KMS-11 (cell line): ENCODE results near the gene FOXF2.

Source experiments
- H2AFZ ChIP-seq: fragments of 200-600 bp; sonication (generic); 2 replicates; pipeline ENCODE4 v1.6.1; 2016; ENCODE audit warnings: antibody characterized with exemption, mixed run types, low read depth
- H3K27ac ChIP-seq: fragments of 200-600 bp; sonication (generic); 2 replicates; pipeline ENCODE4 v1.6.1; 2016; ENCODE audit warnings: mild to moderate bottlenecking, mixed run types
- H3K27me3 ChIP-seq: fragments of 200-600 bp; sonication (generic); 2 replicates; pipeline ENCODE4 v1.6.1; 2017; ENCODE audit warnings: mild to moderate bottlenecking, low read depth, mixed run types, moderate library complexity; ENCODE audit not compliant: insufficient read depth
- H3K36me3 ChIP-seq: fragments of 200-600 bp; sonication (generic); 2 replicates; pipeline ENCODE4 v1.6.1; 2017; ENCODE audit warnings: mild to moderate bottlenecking, mixed run types; ENCODE audit not compliant: insufficient read depth
- H3K4me1 ChIP-seq: fragments of 200-600 bp; sonication (generic); 2 replicates; pipeline ENCODE4 v1.6.1; 2016; ENCODE audit warnings: mild to moderate bottlenecking, low read depth, mixed run types; ENCODE audit not compliant: poor library complexity, severe bottlenecking
- H3K4me2 ChIP-seq: fragments of 200-600 bp; sonication (generic); 2 replicates; pipeline ENCODE4 v1.7.0; 2016; ENCODE audit warnings: mild to moderate bottlenecking, mixed run types
- H3K4me3 ChIP-seq: fragments of 200-600 bp; sonication (generic); IDR thresholded peaks from 2 replicates; pipeline ENCODE4 v1.6.1; 2017; ENCODE audit warnings: low read depth, low read length, mixed read lengths; ENCODE audit not compliant: insufficient read depth
- H3K79me2 ChIP-seq: fragments of 200-600 bp; sonication (generic); 2 replicates; pipeline ENCODE4 v1.6.1; 2016; ENCODE audit warnings: low read depth, mixed run types; ENCODE audit not compliant: insufficient read depth
- H3K9ac ChIP-seq: fragments of 200-600 bp; sonication (generic); 2 replicates; pipeline ENCODE4 v1.6.1; 2016; ENCODE audit warnings: mild to moderate bottlenecking, mixed run types
- H4K20me1 ChIP-seq: fragments of 200-600 bp; sonication (generic); 2 replicates; pipeline ENCODE4 v1.6.1; 2016; ENCODE audit warnings: mild to moderate bottlenecking, mixed run types; ENCODE audit not compliant: insufficient read depth
- CTCF ChIP-seq: fragments of 200-600 bp; sonication (generic); conservative IDR thresholded peaks from 2 replicates; pipeline ENCODE4 v1.6.1; 2017; ENCODE audit warnings: low read depth, mild to moderate bottlenecking, antibody characterized with exemption, low read length, moderate library complexity, mixed read lengths

FOXF2 gene

GRCh38 chr6:1385129-1386037, 4.0 kb upstream of the FOXF2 start:
- no peak overlapping the region for H2AFZ ChIP-seq
- H3K36me3 ChIP-seq: no peaks in the 10 kb centered on the region
- no peak overlapping the region for H3K9ac ChIP-seq
- no peaks in the 10 kb centered on the region for H4K20me1 ChIP-seq
- TF ChIP-seq CTCF: no peak
- no peak overlapping the region for H3K4me3 ChIP-seq
- no peak overlapping the region for H3K27ac ChIP-seq
- H3K4me2 ChIP-seq: no peak overlapping the region
- H3K4me1 ChIP-seq: no peaks in the 10 kb centered on the region
- H3K79me2 ChIP-seq: no peaks in the 10 kb centered on the region
- H3K27me3 ChIP-seq: peaks cover 8% of the 10 kb centered on the region; the same call in 1 of the 2 replicates

- no peaks in the 10 kb centered on the region for H4K20me1 ChIP-seq
- H3K4me2 ChIP-seq: no peak overlapping the region
- no peaks in the 10 kb centered on the region for H3K4me1 ChIP-seq
- no peaks in the 10 kb centered on the region for H3K36me3 ChIP-seq
- 0 out of 2 replicates have a peak, but pooled peaks cover under 1% of the 10 kb centered on the region for H3K27me3 ChIP-seq
- no peak overlapping the region for H2AFZ ChIP-seq
- no peaks in the 10 kb centered on the region for H3K79me2 ChIP-seq
- no peak overlapping the region for H3K9ac ChIP-seq
- H3K27ac ChIP-seq: no peak overlapping the region
- H3K4me3 ChIP-seq: no peak overlapping the region
- no peak for TF ChIP-seq CTCF
Measured at GRCh38 chr6:1386038-1386709, 3.2 kb upstream of the FOXF2 start.

GRCh38 chr6:1387538-1387875, 1.9 kb upstream of the FOXF2 start:
- Histone ChIP-seq H3K27me3 (no peaks in the 10 kb centered on the region), H3K36me3 (no peaks in the 10 kb centered on the region), H3K9ac (no peak overlapping the region), H3K27ac (no peak overlapping the region), H3K4me1 (no peaks in the 10 kb centered on the region), H4K20me1 (no peaks in the 10 kb centered on the region), H3K4me2 (no peak overlapping the region), H3K79me2 (no peaks in the 10 kb centered on the region), H3K4me3 (no peak overlapping the region), H2AFZ (no peak overlapping the region)
- no peak for TF ChIP-seq CTCF

- H3K36me3 ChIP-seq: no peaks in the 10 kb centered on the region
- H3K27me3 ChIP-seq: no peaks in the 10 kb centered on the region
- no peak overlapping the region for H3K4me3 ChIP-seq
- H3K27ac ChIP-seq: no peak overlapping the region
- no peak for TF ChIP-seq CTCF
- H3K9ac ChIP-seq: no peak overlapping the region
- H3K4me2 ChIP-seq: no peak overlapping the region
- H3K79me2 ChIP-seq: no peaks in the 10 kb centered on the region
- H4K20me1 ChIP-seq: no peaks in the 10 kb centered on the region
- no peak overlapping the region for H2AFZ ChIP-seq
- no peaks in the 10 kb centered on the region for H3K4me1 ChIP-seq
Measured at GRCh38 chr6:1387876-1388629, 1.3 kb upstream of the FOXF2 start.
